Hippocampal formation (tissue), 2 donors: ENCODE data around the gene CD46.
A peak's percentile ranks its signal among the peaks of the same experiment; 100 is the strongest.

ENCODE experiments used
- DNase-seq, 2 donors: peaks; one replicate each; lab custom pipeline; 2025; lab: John Stamatoyannopoulos, UW

The CD46 gene

DNA sequence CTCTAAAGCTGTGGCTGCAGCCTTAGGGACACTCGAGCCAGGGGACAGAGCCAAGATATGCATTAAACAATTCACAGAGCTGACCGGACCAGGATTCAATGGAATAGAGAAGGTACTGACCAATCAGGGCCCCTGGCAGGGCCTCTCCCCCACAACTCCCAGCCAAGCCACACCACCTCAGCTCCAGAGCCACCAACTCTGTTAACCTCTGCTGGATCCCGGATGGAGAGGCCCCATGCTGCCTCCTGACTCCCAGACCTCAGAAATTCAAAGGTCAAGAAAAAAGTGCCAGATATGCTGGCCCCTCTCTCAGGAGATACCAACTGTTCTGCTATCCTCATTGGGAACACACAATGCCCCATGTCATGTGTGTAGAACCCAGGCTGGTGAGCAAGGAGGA lies 62.1 kb downstream of the CD46 start:
- DNase-seq = no peak

DNA sequence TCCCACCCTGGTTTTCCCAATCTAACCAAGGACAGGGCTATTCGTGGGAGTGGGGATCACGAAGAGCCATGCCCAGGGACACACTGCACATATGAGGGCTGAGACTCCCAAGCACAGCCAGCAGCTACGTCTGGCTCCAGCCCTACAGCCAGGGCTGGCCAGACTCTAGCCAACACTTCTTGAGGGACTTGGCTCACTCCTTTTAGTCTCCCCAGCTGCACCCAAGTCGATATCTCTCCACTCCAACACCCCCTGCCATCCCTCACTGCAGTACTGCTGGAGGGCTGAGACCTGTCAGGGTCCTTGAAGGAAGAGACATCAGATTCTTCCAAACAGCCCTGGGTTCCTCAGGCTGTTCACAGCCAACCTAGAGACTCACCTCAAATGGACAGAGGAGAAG lies 62.6 kb downstream of the CD46 start:
- DNase-seq = no peak

DNA sequence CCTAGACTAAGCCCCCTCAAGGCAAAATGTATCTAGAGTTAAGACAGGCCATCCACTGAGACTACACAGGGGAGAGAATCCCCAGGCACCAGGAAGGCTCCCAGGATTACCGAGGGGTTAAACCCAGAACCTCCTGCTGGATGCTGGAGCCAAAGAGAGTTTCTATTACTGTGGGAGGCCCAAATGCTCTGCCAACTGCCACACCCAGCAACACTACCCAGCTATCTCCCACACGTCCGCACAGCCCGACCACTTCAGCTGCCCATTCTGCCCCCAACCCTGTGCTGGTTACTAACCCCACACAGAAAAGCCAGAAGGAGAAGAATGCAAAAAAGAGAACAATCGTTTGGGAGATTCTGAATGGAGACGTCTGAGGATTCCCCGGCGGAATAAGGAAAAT lies 63.6 kb downstream of the CD46 start:
- DNase-seq = no peak

DNA sequence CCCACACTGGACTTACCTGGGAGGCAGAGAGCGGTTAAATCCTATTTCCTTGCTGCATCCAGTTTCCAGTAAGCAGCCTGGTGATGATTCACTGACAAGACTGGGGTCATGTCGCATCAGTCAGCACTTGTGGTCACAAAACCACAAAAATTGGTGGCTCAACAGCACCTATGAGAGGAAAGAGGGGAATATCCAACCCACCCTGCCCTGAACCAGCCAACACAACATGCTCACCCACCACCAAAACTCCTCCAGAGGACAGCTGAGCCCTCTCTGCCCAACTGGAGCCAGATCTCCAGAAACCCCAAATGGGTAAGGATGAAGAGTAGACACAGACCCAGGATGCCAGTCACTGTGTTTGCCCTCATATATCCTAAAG lies 64.0 kb downstream of the CD46 start:
- no peak for DNase-seq

DNA sequence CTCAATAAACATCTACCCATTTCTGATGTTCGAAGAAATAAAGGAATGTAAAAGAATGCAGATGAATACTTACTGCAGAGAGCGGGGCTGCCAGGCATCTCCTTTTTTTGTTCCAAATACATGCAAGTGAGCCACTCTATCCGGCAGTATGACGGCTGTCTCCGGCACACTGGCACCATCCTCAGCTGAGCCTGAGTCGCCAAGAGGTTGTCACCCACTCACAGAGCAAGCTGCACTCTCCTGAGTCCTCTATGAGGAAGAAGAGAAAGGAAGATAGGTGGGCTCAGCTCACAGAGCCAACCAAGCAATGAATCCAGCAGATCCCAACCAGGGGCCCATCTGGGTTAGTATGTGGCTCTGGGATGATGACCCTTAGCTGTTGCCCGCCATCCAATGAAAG lies 65.3 kb downstream of the CD46 start:
- no peak for DNase-seq

DNA sequence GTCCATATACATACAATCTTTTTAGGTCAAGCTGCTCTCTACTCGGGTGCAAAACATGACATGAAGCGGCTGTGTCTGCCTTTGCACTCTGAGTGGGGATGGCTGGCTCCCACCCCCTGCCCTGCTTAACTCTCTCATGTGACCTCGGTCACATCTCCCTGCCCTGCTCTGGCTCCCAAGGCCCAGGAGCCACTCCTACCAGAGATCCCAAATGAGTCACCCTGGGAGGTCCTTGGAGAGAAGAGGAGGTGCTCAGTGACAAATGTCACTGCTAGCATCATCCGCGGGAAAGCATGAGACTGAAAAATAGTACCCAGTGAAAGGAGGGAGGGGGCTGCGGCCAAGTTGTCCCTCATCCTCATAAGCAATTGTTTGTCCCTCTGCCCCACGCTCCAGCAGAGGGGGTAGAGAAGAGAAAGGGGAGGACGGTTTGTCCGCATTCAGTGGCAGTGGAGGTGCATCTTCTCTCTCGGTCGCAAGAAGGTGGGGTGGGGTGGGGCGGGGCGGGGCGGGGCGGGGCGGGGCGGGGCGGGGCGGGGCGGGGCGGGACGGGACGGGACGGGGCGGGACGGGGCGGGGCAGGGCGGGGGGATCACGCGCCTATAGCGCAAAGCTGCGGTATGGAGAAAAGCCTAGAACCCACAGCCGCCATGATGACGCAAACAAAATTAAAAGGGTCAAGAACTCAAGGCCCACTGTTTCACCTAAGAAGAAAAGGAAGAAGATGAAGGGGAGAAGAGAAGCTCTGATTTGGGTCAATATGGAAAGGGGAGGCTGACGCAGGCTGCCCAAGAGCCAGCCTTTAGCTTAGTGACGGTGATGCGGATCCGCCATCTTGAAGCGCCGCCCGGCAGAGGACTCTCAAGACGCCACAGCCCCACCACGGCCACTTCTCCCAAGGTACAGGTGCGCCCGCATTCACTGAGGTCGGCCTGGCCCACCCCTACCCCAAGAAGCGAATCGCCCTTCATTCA lies 66.2 kb downstream of the CD46 start:
- no peak for DNase-seq

DNA sequence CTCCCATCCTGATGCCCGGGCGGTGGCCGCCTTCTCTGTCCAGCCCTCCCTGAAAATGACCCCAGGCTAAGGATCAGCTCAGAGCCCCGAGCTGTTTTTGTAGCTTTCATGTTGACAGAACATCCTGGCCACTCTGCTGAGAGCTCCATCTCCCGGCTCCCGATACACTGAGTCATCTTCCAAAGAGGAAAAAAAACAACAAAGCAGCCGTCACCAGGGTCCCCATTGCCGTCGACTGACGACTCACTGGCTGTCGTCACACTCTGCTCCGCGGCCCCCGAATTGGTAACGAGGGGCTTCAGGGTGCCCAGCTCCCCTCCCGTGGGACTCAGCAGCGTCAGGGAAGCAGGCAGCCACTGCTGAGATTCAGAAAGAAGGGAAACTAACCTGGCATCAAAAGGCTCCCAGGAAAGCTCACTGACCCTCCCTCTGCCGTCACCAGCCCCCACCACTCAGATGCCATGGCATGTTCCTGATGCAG lies 67.2 kb downstream of the CD46 start:
- no peak for DNase-seq

DNA sequence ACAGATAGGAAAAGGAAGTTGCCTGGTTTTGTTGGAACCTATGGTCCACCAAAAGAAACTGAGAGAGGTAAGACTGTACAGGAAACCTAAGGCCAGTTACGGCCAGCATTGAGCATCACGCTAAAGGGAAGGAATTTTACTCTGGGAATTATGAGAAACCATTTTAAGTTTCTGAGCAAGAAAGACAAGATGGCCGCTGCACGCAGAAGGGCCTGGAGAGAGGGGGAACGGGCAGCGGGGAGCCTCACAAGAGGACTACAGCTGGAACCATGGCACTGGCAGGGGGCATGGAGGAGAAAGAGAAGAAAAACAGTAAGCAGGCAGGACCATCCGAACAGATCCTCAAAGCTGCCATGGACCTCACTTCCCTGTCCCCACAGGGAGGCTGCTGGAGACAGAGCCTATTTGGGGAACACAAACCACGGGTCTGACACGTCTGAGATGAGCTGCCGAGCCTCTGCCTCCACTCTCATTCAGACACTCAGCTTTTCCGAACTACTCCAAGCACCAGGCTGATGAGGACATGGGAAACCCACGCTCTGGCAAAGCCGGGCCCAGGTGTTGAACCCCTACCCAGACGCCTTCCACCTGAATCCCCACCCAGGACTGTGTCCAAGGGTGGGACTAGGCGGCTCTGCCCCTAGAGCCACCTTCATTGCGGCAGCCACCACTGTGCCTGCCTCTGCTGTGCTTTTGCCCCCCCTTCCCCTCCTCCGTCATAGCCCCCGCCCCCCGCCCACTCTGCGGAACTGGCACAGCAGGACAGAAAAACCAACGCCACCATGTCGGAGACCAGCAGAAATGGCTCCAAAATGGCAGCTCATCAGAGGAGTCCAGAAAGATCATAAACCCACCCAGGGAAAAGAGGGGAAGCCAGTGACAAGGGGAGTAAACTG lies 69.0 kb downstream of the CD46 start:
- DNase-seq = no peak

DNA sequence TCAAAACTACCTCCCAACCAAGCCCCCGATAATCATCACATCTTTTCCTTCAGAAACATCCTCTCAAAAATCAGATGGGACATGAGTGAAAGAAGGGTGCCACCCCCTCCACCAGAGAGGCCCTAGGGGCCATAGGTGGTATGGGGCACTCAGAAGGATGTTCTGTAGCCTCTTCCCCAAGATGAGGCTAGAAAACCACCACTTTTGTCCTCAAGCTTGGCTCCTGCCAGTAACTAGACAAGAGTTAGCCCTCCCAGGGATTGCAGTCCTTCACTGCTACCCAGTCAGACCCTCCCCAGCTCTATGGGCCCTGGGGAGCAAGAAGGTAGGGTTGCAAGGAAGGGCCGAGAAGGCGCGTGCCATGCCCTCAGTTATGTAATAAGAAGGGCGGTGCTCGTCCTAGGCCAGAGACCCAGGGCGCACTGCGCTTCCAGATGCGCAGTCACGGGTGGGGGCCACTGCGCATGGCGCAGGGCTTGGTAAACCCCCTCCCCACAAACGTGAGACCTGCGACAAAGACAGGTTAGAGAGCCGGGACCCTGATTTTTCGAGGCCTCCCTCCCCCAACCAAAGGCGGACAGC lies 69.7 kb downstream of the CD46 start:
- DNase-seq = no peak

DNA sequence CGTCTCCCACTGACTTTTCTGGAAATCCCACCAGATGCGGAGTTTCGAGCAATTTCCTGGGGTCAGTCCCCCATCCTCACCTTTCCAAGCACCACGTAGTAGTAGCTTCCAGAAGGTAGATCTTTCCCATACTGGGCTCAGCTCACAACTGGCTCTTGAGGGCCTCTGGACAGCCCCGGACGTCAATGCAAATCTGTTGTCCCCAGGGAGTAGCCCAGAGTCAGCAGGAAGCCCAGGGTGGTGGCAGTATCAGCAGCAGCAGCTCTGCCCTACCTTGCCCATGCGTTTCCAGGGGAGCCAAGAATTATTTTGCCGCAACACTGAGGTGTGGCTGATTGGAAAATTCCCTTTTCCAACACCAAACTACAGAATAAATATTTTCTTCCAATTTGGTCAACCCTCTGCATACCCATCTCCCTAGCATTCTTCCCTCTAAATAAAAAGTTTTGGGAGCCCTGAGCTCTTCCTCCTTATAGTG lies 70.3 kb downstream of the CD46 start:
- DNase-seq = no peak

DNA sequence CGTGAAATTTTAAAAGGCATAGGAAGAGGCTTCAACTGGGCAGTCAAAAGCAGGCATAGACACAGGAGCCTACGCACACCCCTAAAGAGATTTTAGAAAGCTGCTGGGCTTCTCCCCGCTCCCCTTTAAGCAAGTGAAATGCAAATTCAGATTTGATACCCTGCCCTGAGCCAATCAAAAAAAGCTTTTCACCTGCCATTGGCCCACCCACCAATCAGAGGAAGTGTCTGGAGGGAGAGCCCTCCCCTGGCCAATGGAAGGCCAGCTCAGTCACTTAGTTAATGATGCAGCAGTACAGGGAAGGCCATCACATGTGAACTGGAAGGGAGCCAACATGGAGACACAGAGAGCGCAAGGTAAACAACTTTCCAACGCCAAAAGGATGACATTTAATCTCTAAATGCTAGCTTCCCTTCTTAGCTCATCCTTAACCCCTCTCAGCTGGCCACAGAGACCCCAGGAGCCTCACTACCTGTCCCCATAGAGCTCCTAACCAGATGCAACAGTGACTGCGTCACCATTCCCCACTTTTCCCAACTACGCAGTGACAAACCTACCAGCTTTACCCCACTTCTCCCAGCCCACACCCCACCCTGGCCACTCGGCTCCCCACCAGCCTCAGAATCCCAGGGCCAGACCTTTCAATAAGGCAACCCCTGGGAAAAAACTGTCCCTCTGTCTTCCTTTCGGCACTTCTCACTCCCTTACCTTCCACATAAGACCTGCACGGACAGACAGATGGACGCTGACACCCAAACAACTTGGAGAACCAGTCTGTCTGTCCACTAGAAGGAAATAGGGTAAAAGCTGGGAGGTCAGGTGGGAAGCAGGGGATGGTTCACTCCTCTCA lies 71.0 kb downstream of the CD46 start:
- DNase-seq = peak; percentile 91 to 97

DNA sequence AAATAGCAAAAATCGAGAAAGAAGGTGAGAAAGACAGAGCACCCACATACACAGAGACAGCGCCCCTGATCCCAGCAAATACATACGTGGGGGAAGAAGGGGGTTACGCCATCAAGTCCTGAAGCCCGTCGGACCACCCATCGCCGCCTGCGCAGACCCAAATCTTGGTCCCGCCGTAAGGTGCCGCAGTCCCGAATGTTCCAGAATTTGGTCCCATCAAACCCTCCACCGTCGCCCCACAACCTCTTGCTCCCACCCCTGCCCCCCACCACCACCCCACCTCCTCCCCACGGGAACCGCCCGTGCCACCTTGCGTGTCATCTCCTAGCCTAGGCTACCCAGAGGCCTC lies 71.7 kb downstream of the CD46 start:
- no peak for DNase-seq

DNA sequence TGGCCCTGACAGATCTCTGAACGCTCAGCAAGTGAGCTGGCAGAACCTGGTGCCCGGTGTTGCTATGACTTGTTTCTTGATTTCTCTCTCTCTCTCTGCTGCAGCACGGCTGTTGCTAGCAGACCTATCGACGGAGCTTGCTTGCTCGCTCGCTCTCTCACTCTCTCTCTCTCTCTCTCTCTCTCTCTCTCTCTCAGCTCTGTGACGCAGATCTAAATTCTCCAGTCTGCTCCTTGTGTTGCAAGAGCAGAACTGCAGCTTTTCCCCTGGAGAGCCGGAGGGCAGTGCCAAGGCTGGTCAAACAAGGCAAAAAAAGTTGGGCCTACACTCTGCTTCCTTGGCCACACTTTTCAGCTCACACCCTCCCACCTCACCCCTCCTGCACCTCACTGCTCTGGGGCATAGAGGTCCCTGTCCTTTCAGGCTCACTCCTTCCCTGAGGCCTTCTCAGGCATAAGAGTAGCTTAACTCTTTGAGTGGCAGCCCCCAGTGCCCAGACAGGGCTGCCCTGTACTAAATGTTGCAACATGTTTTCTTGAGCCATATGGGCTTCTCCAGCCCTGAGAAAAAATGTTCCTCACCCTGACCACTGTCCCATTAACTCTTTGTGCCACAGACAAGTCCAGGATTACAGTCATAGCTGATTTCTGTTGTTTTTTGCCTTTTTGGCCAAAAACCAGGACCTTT lies 72.2 kb downstream of the CD46 start:
- DNase-seq = peak; percentile 84 to 96

DNA sequence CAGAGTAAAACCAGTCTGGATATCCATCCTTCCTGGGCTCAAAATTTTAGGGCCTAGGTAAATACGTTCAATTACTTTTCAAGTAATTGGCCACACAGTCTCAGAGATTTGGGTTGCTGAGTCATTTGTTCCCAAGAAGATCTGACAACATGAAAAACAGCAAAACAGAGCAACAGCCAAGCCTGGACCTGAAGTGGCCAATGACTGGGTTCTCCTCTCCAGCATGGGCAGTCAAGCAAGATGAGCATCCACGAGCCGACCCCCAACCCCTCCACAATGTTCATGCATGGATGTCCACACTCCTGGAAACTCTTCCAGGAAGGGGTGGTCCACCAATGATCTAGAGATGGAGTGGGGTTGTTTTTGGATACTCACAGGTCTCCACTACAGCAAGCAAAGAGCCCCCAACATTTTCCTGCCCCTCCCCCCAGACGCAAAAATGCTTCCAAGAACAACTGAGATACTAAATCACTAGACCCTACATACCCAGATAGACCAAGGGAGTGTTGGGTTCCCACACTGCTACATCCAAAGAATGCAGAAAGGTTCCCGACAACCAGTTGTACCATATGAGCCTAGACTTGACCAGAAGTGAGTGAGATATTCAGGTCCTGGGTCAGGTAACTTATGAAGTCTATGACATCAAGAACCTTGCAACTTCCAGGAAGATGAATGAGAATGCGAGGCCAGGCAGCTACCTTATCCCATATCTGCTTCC lies 73.0 kb downstream of the CD46 start:
- DNase-seq = no peak

DNA sequence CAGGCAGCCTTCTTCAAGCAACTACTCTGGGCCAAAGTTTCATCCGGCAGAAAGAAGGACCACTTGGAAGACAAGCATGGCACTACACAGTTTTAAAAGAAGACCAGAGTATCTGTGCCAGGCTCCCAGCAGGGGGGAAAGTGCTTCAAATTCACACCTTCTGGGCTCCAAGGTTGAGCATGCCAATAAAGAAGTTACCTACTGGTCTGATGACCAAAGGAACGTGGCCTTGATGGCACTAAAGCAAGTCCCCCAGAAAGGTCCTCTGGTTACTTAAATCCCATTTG lies 73.5 kb downstream of the CD46 start:
- no peak for DNase-seq

DNA sequence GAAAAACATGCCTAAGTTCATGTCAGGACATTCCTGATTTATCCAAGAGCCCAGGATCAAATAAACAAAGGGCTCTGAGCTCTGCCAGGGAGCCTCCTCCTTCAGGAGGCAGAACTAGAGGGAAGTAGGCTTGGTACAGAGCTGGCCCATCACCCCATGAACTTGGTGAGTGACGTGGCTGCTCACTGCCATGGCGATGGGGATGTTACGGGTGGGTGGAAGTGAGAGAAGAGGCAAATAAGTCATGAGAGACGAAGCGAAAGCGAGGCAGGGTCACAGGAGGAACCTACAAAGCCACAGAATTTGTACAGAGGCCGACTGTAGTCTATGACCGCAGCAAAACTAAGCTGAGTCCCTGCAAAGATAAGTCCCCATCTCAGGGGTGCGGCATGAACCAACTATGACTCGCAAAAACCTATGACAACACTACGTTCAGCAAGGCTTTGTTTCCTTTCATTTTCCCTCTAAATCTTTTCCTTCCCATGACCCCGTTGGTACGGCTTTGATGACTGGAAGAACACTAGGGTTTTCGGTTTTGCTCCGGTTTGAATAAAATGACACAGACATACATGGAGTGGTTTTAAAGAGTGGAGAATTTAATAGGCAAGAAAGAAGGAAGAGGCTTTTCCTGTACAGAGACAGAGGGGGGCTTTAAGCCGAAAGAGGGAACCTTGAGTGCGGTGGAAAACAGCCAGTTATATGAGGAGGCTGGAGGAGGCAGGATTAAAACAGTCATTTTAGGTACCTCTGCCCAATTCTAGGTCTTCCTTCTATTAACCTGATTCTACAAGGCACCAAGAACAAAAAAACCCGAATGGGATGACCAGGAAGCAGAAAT lies 74.1 kb downstream of the CD46 start:
- DNase-seq = peak in 1 of 2 donors; percentile 52

DNA sequence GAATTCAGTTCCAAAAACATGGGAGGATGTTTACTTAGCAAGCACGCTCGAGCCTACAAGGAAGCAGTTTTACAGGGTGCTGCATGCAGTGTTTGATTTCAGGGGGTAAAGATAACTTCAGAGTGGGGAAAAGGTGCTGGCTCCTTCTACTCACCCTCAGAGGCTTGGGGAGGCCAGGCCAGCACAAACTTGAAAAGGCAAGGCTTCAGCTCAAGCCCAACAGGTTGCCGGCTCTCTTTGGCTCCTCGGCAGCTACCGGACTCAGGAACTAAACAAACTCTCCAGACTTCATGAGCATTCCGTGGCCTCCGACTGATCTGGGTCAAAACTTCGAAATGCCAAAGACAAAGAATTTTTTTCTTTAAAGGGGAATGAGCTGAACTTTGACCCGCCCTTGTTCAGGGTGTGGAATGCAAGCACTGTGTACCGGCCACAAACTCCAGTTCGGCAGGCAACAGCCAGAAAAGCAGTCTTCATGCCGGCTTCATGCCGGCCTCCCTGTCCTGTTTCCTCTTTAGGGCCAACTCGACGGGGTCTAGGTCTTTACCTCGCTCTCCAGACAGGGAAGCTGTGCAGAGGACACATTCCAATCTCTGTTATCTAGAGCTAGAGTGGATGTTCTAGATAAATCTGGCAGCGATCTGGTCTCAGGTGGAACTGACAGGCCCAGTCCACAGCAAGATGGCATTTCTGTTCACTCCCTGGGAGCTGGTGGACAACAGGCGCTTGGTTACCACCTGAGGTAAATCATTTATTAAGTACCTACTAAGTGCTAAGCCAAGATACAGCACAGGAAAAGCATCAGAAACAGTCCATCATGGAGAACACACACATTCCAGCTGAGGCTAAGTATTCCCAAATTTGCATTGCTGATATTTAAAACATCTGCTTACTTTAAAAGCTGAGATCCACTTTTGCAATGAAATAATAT lies 75.0 kb downstream of the CD46 start:
- DNase-seq = no peak

DNA sequence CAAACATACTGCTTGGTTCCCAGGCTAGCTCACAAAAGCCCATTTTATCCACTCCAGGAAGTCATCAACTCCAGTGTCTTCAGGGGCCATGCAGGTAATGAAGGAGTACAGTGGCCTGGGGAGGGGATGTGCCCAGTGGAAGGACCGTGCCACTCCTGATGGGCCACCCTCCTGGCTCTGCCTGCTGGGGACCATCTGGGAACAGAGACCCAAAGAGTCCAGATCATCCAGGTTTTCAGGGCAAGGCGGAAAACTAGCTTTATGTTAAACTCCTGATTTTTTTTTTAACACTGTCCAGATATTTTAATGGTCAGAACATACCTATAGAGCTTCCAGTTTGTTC lies 75.6 kb downstream of the CD46 start:
- DNase-seq = no peak
